Stomach smooth muscle (tissue), 2 donors: Measurements from ENCODE around the gene NAV2.

Source experiments
- H3K27ac ChIP-seq: one replicate; pipeline ENCODE4 v1.7.0; 2013; ENCODE audit warnings: mild to moderate bottlenecking, low read length, inconsistent platforms
- H3K27me3 ChIP-seq, 2 donors: one replicate each; pipeline ENCODE4 v1.7.0; 2013; ENCODE audit warnings: low read length in 2 of 2; ENCODE audit not compliant: insufficient read depth in 2 of 2, control insufficient read depth in 1 of 2
- H3K36me3 ChIP-seq, 2 donors: one replicate each; pipeline ENCODE4 v1.7.0; 2013; ENCODE audit warnings: low read length in 2 of 2; ENCODE audit not compliant: control insufficient read depth in 2 of 2, insufficient read depth in 2 of 2
- H3K4me1 ChIP-seq: one replicate; pipeline ENCODE4 v1.7.0; 2013; ENCODE audit warnings: low read length; ENCODE audit not compliant: control insufficient read depth, insufficient read depth
- H3K4me3 ChIP-seq, 2 donors: one replicate each; pipeline ENCODE4 v1.7.0; 2013; ENCODE audit warnings: low read length in 2 of 2
- H3K9ac ChIP-seq, 2 donors: one replicate each; pipeline ENCODE4 v1.7.0; 2013; ENCODE audit warnings: low read length in 2 of 2, mild to moderate bottlenecking in 1 of 2
- H3K9me3 ChIP-seq, 2 donors: one replicate each; pipeline ENCODE4 v1.7.0; 2013; ENCODE audit warnings: low read length in 2 of 2; ENCODE audit not compliant: control insufficient read depth in 2 of 2
- donor health status: healthy.
- donor health status: Pancreatic carcinoma.

NAV2 gene

DNA sequence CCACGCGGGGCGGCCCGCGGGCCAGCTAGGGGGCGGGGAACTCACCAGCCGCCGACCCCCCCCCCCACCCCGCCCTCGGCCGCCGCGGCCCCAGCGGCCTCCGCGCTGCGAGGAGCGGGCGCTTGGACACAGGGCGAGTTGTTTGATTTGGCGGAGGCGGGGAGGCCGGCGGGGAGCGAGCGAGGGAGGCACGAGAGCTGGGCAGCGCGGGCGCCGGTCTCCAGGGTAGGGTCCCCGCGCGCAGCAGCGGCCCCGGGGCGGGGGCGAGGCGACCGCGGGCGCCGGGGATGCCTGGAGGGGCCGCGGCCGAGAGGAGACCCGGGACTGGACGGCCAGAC, 64.4 kb downstream of the NAV2 start:
- H3K4me3 ChIP-seq: peak overlapping the region; percentile 18 to 64
- peaks cover 20% of the 10 kb centered on the region for H3K4me1 ChIP-seq
- no peaks in the 10 kb centered on the region for H3K27me3 ChIP-seq
- no peak overlapping the region for H3K9ac ChIP-seq
- no peaks in the 10 kb centered on the region for H3K9me3 ChIP-seq
- H3K36me3 ChIP-seq: peaks cover 0 to 2% of the 10 kb centered on the region in 2 donors
- no peak overlapping the region for H3K27ac ChIP-seq

DNA sequence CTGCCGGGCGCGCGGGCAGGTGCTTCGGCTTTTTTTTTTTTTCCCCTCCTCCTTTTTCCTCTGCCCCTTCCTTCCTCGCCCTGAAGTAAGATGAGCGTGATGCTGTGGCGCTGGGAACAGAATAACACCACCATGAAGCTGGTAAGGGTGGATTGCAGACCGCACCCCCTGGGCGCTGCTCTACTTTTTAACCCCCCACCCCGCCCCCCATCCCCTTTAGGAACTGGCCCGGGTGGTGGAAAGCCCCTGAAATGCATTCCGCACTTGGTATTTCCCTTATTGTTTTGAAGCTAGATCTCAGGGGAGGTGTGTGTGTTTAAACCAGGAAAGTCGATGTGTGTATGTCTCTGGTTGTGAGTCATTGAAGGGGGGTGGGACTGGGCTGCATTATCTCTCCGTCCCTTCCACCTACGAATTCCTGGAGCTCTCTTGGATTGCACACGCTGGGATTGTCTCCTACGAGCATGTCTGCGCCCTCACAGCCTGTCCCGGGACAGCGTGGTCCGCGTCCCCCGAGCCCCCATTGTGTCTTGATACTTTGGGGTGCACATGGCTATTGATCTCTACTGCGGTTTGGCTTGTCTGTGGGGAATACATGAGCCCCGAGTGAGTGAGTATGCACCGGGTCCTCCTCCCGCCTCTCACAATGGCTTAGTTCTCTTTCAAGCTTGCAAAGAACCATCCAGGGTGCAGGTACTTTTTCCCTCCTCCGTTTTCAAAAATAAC, 64.9 kb downstream of the NAV2 start:
- no peak overlapping the region for H3K27ac ChIP-seq

DNA sequence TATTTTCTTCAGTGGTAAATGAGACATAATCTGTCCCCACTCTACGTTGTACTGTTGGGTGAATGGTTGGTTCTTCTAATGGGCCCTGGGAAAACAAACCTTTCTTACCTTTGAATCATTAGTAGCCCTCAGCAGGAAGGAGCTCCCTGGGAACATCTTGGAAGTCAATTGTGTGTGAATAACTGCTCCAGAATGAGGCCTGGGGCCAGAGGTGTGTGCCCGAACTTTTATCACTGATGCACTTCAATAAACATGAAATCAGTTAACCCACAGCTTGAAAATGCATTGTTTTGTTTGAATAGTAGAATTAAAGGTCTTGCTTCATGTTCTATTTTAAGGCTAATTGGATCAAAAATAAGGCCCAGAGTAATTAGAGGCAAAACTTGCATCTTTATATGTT, 67.1 kb downstream of the NAV2 start:
- H3K27ac ChIP-seq: no peak overlapping the region

More for the DNA sequence above, 64.9 kb downstream of the NAV2 start:
- H3K4me3 ChIP-seq: peak overlapping the region; percentile 18 to 64
- H3K9me3 ChIP-seq: no peaks in the 10 kb centered on the region
- H3K27me3 ChIP-seq: no peaks in the 10 kb centered on the region
- H3K9ac ChIP-seq: no peak overlapping the region
- peaks cover 0 to 2% of the 10 kb centered on the region in 2 donors for H3K36me3 ChIP-seq
- H3K4me1 ChIP-seq: peaks cover 20% of the 10 kb centered on the region

DNA sequence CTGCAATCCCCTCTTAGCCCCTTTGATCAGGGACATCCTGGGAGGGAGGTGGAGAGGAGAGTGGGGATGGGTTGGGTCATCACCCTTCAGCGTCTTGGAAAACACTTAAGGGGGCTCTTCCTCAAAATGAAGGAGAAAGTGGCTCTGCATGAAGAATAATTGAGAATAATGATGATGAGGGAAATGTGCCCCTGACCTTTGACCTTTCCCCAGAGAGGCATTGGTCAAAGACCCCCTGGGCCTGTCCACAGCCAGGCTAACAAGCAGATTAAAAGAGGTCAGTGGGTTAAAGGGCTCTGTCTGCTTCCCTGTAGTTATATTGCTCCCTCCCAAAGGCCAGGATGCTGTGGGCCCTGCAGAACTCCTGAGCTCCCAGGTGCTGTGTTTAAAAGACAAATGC, 68.7 kb downstream of the NAV2 start:
- Histone ChIP-seq H3K36me3 (peaks cover 0 to 2% of the 10 kb centered on the region in 2 donors), H3K9me3 (no peaks in the 10 kb centered on the region), H3K9ac (no peak overlapping the region), H3K27ac (no peak overlapping the region), H3K4me1 (peaks cover 18% of the 10 kb centered on the region), H3K27me3 (no peaks in the 10 kb centered on the region), H3K4me3 (no peak overlapping the region)

More for the DNA sequence above, 67.1 kb downstream of the NAV2 start:
- H3K27me3 ChIP-seq: no peaks in the 10 kb centered on the region
- H3K9me3 ChIP-seq: no peaks in the 10 kb centered on the region
- H3K36me3 ChIP-seq: peaks cover 0 to 2% of the 10 kb centered on the region in 2 donors
- H3K4me1 ChIP-seq: peaks cover 20% of the 10 kb centered on the region
- no peak overlapping the region for H3K4me3 ChIP-seq
- no peak overlapping the region for H3K9ac ChIP-seq

DNA sequence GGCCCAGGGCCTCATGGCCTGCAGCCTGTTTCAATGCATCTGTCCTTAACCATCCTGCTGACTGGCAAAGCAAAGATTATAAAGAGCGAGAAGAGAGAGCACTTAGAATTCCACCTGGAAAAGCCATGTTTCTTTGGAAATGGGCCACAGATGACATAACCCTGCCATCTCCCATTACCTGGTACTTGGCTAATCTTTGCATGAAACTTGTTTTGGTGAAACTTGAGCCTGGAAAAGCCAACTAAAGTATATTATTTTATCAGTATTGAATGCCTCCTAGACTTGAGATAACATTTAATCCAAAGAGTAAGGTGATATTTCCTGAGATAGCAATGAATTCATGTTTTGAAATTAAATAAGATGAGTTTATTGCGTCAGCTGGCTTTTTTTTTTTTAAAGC, 72.6 kb downstream of the NAV2 start:
- Histone ChIP-seq H3K4me1 (peaks cover 20% of the 10 kb centered on the region), H3K36me3 (no peaks in the 10 kb centered on the region), H3K9ac (no peak overlapping the region), H3K27me3 (no peaks in the 10 kb centered on the region), H3K4me3 (no peak overlapping the region), H3K9me3 (no peaks in the 10 kb centered on the region), H3K27ac (no peak overlapping the region)

DNA sequence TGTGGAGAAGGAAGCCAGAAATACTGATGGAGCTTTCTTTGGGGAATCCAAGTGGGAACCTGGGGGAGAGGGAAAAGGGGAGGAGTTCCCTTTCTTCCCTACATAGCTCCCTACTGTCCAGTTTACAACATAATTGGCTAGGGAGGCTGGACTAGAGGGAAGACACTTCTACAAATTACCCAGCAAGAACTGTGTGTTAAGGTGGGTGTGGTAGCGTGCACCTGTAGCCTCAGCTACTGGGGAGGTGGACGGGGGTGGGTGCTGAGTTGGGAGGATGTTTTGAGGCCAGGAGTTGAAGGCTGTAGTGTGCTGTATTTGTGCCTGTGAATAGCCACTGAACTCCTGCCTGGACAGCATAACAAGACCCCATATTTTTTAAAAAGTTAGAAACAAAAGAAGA, 74.0 kb downstream of the NAV2 start:
- Histone ChIP-seq H3K36me3 (no peaks in the 10 kb centered on the region), H3K9me3 (no peaks in the 10 kb centered on the region), H3K27ac (no peak overlapping the region), H3K9ac (no peak overlapping the region), H3K4me3 (no peak overlapping the region), H3K4me1 (peaks cover 33% of the 10 kb centered on the region), H3K27me3 (no peaks in the 10 kb centered on the region)

DNA sequence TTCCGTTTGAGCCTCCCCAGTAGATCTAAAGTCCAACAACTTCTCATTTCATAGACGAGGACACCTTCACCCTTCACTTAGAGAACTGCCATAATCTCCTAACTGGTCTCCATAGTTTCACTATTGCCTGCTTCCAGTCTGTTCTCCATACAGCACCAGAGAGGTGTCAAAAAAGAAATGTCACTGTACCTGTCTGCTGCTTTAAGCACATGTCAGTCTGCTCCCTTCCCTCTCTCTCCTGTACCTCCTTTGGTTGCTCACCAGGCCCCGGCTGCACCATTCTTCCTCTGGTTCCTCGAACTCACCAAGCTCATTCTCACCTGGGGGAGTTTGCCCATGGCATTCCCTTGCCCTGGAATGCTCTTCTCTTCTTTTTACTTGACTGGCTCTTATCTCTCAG, 75.8 kb downstream of the NAV2 start:
- no peaks in the 10 kb centered on the region for H3K27me3 ChIP-seq
- no peaks in the 10 kb centered on the region for H3K36me3 ChIP-seq
- no peaks in the 10 kb centered on the region for H3K9me3 ChIP-seq
- no peak overlapping the region for H3K27ac ChIP-seq
- no peak overlapping the region for H3K9ac ChIP-seq
- no peak overlapping the region for H3K4me3 ChIP-seq
- peaks cover 43% of the 10 kb centered on the region for H3K4me1 ChIP-seq

DNA sequence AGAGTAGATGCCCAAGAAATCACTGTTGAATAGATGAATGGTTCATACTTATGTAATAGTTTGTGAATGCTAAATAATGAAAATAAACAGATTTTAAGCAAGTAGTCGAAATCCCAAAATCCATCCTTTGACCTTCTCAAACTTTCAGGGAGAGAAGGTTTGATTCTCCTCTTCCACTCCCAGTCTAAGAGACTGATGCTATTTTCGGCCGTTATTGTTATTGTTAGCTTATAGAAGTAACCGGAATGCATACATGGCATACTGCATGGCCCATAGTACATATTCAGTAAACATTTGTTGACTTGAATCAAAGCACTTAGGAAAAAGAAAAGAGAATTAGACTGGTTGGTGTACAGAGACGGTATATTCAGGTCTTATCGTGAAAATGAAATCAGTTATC, 76.6 kb downstream of the NAV2 start:
- Histone ChIP-seq H3K9ac (no peak overlapping the region), H3K9me3 (no peaks in the 10 kb centered on the region), H3K36me3 (no peaks in the 10 kb centered on the region), H3K4me1 (peaks cover 43% of the 10 kb centered on the region), H3K4me3 (no peak overlapping the region), H3K27ac (no peak overlapping the region), H3K27me3 (no peaks in the 10 kb centered on the region)

DNA sequence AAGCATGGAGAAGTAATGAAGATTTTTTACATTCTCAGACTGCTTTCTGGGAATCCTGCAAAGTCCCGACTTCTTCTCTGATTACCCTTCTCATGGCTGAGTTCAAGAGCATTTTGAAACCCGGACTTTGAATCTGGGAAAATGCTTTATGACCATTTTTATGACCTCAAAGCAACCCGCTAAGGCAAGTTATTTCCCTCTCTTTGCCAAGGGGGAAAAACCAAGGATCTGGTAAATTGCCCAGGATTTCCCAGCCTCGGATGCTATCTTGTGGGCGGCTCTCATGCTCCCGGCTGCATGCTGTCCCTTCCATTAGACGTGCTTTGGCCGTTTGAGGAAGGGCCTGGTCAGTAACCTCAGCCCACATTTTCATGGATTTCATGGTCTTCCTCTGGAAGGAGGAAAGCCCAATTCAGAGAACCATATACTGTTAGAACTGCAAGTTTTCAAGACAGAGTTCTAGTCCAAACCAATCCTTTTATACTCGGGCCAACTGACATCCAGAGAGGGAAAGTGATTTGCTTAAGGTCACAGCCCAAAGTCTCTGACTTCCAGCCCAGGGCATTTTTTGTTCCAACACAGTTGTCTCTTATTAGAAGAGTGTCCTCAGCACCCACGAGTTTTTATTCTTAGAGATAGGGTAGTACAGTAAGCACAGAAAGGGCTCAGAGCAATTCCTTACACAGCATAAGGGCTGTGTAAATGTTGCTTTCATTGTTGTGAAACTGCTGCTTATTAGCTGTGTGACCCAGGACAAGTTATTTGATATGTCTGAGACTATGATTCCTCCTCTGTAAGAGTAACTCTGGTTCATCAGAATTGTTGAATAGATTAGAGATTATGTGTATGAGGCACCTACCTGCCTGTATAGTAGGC, 77.4 kb downstream of the NAV2 start:
- H3K9ac ChIP-seq: no peak overlapping the region
- no peaks in the 10 kb centered on the region for H3K36me3 ChIP-seq
- H3K4me3 ChIP-seq: no peak overlapping the region
- peaks cover 43% of the 10 kb centered on the region for H3K4me1 ChIP-seq
- H3K9me3 ChIP-seq: no peaks in the 10 kb centered on the region
- no peak overlapping the region for H3K27ac ChIP-seq
- H3K27me3 ChIP-seq: no peaks in the 10 kb centered on the region

DNA sequence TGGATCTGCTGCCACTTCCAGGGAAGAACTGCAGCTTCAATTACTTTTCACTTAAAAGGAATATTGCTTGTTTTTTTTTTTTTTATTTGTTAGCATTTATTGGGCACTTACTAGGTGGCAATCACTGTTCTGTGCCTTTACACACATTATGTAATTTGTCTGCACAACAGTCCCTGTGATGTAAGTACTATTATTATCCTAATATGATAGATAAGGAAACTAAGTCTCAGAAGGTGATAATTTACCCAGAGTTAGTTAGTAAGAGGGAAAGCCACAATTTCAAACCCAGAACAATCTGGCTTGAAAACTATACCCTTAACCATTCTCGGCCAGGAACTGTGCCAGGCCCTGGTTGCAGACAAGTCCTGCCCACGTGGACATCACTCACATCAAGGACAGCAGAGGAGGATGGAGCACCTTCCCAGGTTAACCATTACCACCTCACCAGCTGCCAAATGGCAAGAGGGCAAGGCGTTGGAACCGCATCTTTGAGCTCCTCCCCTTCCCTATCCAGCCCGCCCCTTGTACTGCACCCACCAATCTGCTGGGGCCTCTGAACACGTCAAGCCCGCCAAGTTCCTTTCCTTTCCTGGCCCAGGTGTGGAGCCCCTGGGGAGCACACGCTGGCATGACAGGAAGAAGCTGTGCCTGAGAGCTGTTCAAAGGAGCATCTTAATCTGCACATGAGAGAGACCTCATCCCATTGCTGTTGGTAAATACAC, 78.4 kb downstream of the NAV2 start:
- H3K4me3 ChIP-seq: no peak overlapping the region
- no peaks in the 10 kb centered on the region for H3K9me3 ChIP-seq
- peaks cover 43% of the 10 kb centered on the region for H3K4me1 ChIP-seq
- H3K9ac ChIP-seq: no peak overlapping the region
- no peak overlapping the region for H3K27ac ChIP-seq
- no peaks in the 10 kb centered on the region for H3K27me3 ChIP-seq
- no peaks in the 10 kb centered on the region for H3K36me3 ChIP-seq
